GM19438 (cell line): ENCODE results near the gene PTPRD.
A peak's percentile ranks its signal among the peaks of the same experiment; 100 is the strongest.
"Not testable (repeated sequence)": the region's sequence is repeated elsewhere in the genome, so short reads cannot be mapped to it uniquely, and the experiment has no call there.

Experiments used
- ATAC-seq: cut with Tn5 transposase; IDR thresholded peaks from one replicate; pipeline ENCODE4 v1.9.1; 2021; ENCODE audit warnings: low read depth; ENCODE audit not compliant: unreplicated experiment

Gene PTPRD

GRCh38 chr9:9998491-9999287, 614.1 kb downstream of the PTPRD start:
- no peak for ATAC-seq

- ATAC-seq = no peak
Measured at GRCh38 chr9:9997585-9997984, 615.2 kb downstream of the PTPRD start.

GRCh38 chr9:9996259-9996658, 616.5 kb downstream of the PTPRD start:
- no peak for ATAC-seq

GRCh38 chr9:9992936-9993335, 619.9 kb downstream of the PTPRD start:
- no peak for ATAC-seq

GRCh38 chr9:9973062-9973461, 639.7 kb downstream of the PTPRD start:
- no peak for ATAC-seq

- ATAC-seq = no peak
Measured at GRCh38 chr9:9970514-9970913, 642.3 kb downstream of the PTPRD start.

- no peak for ATAC-seq
Measured at GRCh38 chr9:9963841-9964240, 649.0 kb downstream of the PTPRD start.

- no peak for ATAC-seq
Measured at GRCh38 chr9:9961934-9962333, 650.9 kb downstream of the PTPRD start.

GRCh38 chr9:9961487-9961886, 651.3 kb downstream of the PTPRD start:
- no peak for ATAC-seq

- ATAC-seq = no peak
Measured at GRCh38 chr9:9951556-9952160, 661.1 kb downstream of the PTPRD start.

GRCh38 chr9:9950813-9951212, 662.0 kb downstream of the PTPRD start:
- no peak for ATAC-seq

- no peak for ATAC-seq
Measured at GRCh38 chr9:9949978-9950377, 662.8 kb downstream of the PTPRD start.

GRCh38 chr9:9949368-9949767, 663.4 kb downstream of the PTPRD start:
- no peak for ATAC-seq

GRCh38 chr9:9945966-9946365, 666.8 kb downstream of the PTPRD start:
- ATAC-seq = no peak

- peak; percentile 90 for ATAC-seq
Measured at GRCh38 chr9:9942764-9943424, 669.9 kb downstream of the PTPRD start.

GRCh38 chr9:9938432-9938831, 674.4 kb downstream of the PTPRD start:
- ATAC-seq = no peak

GRCh38 chr9:9931464-9931863, 681.3 kb downstream of the PTPRD start:
- not testable (repeated sequence) for ATAC-seq

GRCh38 chr9:9924376-9924775, 688.4 kb downstream of the PTPRD start:
- peak; percentile 81 for ATAC-seq

- no peak for ATAC-seq
Measured at GRCh38 chr9:9921805-9922204, 691.0 kb downstream of the PTPRD start.

GRCh38 chr9:9920425-9921060, 692.3 kb downstream of the PTPRD start:
- no peak for ATAC-seq

GRCh38 chr9:9919174-9919775, 693.5 kb downstream of the PTPRD start:
- ATAC-seq = no peak
